Muscle layer of duodenum (tissue), 2 donors: ENCODE results near the gene MS4A15.

Source experiments
- H3K27ac ChIP-seq: one replicate; pipeline ENCODE4 v1.7.0; 2013; ENCODE audit warnings: mild to moderate bottlenecking, low read length
- H3K27me3 ChIP-seq: one replicate; pipeline ENCODE4 v1.7.0; 2013; ENCODE audit warnings: low read depth, mild to moderate bottlenecking, control low read depth, low read length
- H3K36me3 ChIP-seq, 2 donors: one replicate each; pipeline ENCODE4 v1.7.0; 2013; ENCODE audit warnings: low read length in 2 of 2, control low read depth in 1 of 2, mild to moderate bottlenecking in 1 of 2; ENCODE audit not compliant: insufficient read depth in 2 of 2, control insufficient read depth in 1 of 2
- H3K4me1 ChIP-seq, 2 donors: one replicate each; pipeline ENCODE4 v1.7.0; 2013; ENCODE audit warnings: low read length in 2 of 2, mild to moderate bottlenecking in 2 of 2, control low read depth in 1 of 2, moderate library complexity in 1 of 2; ENCODE audit not compliant: insufficient read depth in 2 of 2, control insufficient read depth in 1 of 2
- H3K4me3 ChIP-seq, 2 donors: one replicate each; pipeline ENCODE4 v1.7.0; 2013; ENCODE audit warnings: low read length in 2 of 2, low read depth in 1 of 2, mild to moderate bottlenecking in 1 of 2
- H3K9me3 ChIP-seq, 2 donors: one replicate each; pipeline ENCODE4 v1.7.0; 2013; ENCODE audit warnings: low read length in 2 of 2, control low read depth in 1 of 2, mild to moderate bottlenecking in 1 of 2; ENCODE audit not compliant: control insufficient read depth in 1 of 2
- donor health status: healthy.

Gene MS4A15

GRCh38 chr11:60767388-60767811 lies 10.7 kb downstream of the MS4A15 start:
- no peak overlapping the region for H3K4me3 ChIP-seq
- H3K27me3 ChIP-seq, result peaks cover 10% of the 10 kb centered on the region
- no peaks in the 10 kb centered on the region for H3K36me3 ChIP-seq
- H3K4me1 ChIP-seq, result no peaks in the 10 kb centered on the region
- no peak overlapping the region for H3K27ac ChIP-seq
- H3K9me3 ChIP-seq, result no peaks in the 10 kb centered on the region

GRCh38 chr11:60768202-60768601 lies 11.5 kb downstream of the MS4A15 start:
- no peaks in the 10 kb centered on the region for H3K4me1 ChIP-seq
- H3K4me3 ChIP-seq, result no peak overlapping the region
- no peak overlapping the region for H3K27ac ChIP-seq
- H3K36me3 ChIP-seq, result no peaks in the 10 kb centered on the region
- no peaks in the 10 kb centered on the region for H3K9me3 ChIP-seq
- H3K27me3 ChIP-seq, result peaks cover 10% of the 10 kb centered on the region

- Histone ChIP-seq H3K4me1 (no peaks in the 10 kb centered on the region), H3K27me3 (peaks cover 10% of the 10 kb centered on the region), H3K27ac (no peak overlapping the region), H3K36me3 (no peaks in the 10 kb centered on the region), H3K9me3 (no peaks in the 10 kb centered on the region), H3K4me3 (no peak overlapping the region)
These were observed 12.6 kb downstream of the MS4A15 start for GRCh38 chr11:60769273-60769672.

GRCh38 chr11:60769811-60770210 lies 13.1 kb downstream of the MS4A15 start:
- Histone ChIP-seq H3K4me3 (no peak overlapping the region), H3K27ac (no peak overlapping the region)

GRCh38 chr11:60771146-60771545 lies 14.5 kb downstream of the MS4A15 start:
- Histone ChIP-seq H3K4me1 (no peaks in the 10 kb centered on the region), H3K27me3 (peaks cover 10% of the 10 kb centered on the region), H3K27ac (no peak overlapping the region), H3K36me3 (no peaks in the 10 kb centered on the region), H3K4me3 (no peak overlapping the region), H3K9me3 (no peaks in the 10 kb centered on the region)

More at GRCh38 chr11:60769811-60770210, 13.1 kb downstream of the MS4A15 start:
- Histone ChIP-seq H3K4me1 (no peaks in the 10 kb centered on the region), H3K9me3 (no peaks in the 10 kb centered on the region), H3K36me3 (no peaks in the 10 kb centered on the region), H3K27me3 (peaks cover 10% of the 10 kb centered on the region)

- Histone ChIP-seq H3K4me1 (no peaks in the 10 kb centered on the region), H3K27ac (no peak overlapping the region), H3K4me3 (no peak overlapping the region), H3K9me3 (no peaks in the 10 kb centered on the region), H3K36me3 (no peaks in the 10 kb centered on the region), H3K27me3 (peaks cover 5% of the 10 kb centered on the region)
These were observed 15.3 kb downstream of the MS4A15 start for GRCh38 chr11:60771879-60772525.

GRCh38 chr11:60772666-60773065 lies 16.0 kb downstream of the MS4A15 start:
- no peaks in the 10 kb centered on the region for H3K36me3 ChIP-seq
- H3K4me1 ChIP-seq, result no peaks in the 10 kb centered on the region
- H3K4me3 ChIP-seq, result no peak overlapping the region
- H3K27ac ChIP-seq, result no peak overlapping the region
- H3K9me3 ChIP-seq, result no peaks in the 10 kb centered on the region
- H3K27me3 ChIP-seq, result peaks cover 5% of the 10 kb centered on the region

GRCh38 chr11:60774726-60775125 lies 18.1 kb downstream of the MS4A15 start:
- H3K36me3 ChIP-seq, result no peaks in the 10 kb centered on the region

GRCh38 chr11:60775420-60775961 lies 18.8 kb downstream of the MS4A15 start:
- Histone ChIP-seq H3K4me3 (peak overlapping the region in 1 of 2 donors; percentile 27), H3K9me3 (no peaks in the 10 kb centered on the region), H3K27me3 (no peaks in the 10 kb centered on the region), H3K36me3 (no peaks in the 10 kb centered on the region), H3K4me1 (no peaks in the 10 kb centered on the region), H3K27ac (no peak overlapping the region)

More at GRCh38 chr11:60774726-60775125, 18.1 kb downstream of the MS4A15 start:
- Histone ChIP-seq H3K4me3 (no peak overlapping the region), H3K27ac (no peak overlapping the region), H3K9me3 (no peaks in the 10 kb centered on the region), H3K27me3 (peaks cover 1% of the 10 kb centered on the region), H3K4me1 (no peaks in the 10 kb centered on the region)

GRCh38 chr11:60776167-60776566 lies 19.5 kb downstream of the MS4A15 start:
- no peaks in the 10 kb centered on the region for H3K4me1 ChIP-seq

GRCh38 chr11:60777106-60777505 lies 20.4 kb downstream of the MS4A15 start:
- no peaks in the 10 kb centered on the region for H3K27me3 ChIP-seq
- no peak overlapping the region for H3K27ac ChIP-seq
- H3K4me3 ChIP-seq, result no peak overlapping the region
- H3K4me1 ChIP-seq, result no peaks in the 10 kb centered on the region
- no peaks in the 10 kb centered on the region for H3K36me3 ChIP-seq
- H3K9me3 ChIP-seq, result no peaks in the 10 kb centered on the region

More at GRCh38 chr11:60776167-60776566, 19.5 kb downstream of the MS4A15 start:
- H3K36me3 ChIP-seq, result no peaks in the 10 kb centered on the region
- no peaks in the 10 kb centered on the region for H3K27me3 ChIP-seq
- H3K9me3 ChIP-seq, result no peaks in the 10 kb centered on the region
- H3K27ac ChIP-seq, result no peak overlapping the region
- H3K4me3 ChIP-seq, result no peak overlapping the region

- H3K27me3 ChIP-seq, result no peaks in the 10 kb centered on the region
- H3K4me1 ChIP-seq, result no peaks in the 10 kb centered on the region
- H3K27ac ChIP-seq, result no peak overlapping the region
- H3K9me3 ChIP-seq, result no peaks in the 10 kb centered on the region
- no peak overlapping the region for H3K4me3 ChIP-seq
- H3K36me3 ChIP-seq, result no peaks in the 10 kb centered on the region
These were observed 20.9 kb downstream of the MS4A15 start for GRCh38 chr11:60777572-60777971.
